H9 (cell line): ENCODE results near the gene HECW1. TPM values are rescaled to one million over a fixed set of nuclear protein-coding genes. Genes with fewer than 3 reads are reported as not detected.

Source experiments
- DNase-seq: peaks from one replicate; pipeline ENCODE4 v3.0.0-alpha.2; 2017
- H2AFZ ChIP-seq: one replicate; pipeline ENCODE4 v1.6.1; 2013; ENCODE audit warnings: mild to moderate bottlenecking, low read length, control low read depth, moderate library complexity
- H2AK5ac ChIP-seq: 2 replicates; pipeline ENCODE4 v1.6.1; 2013; ENCODE audit warnings: low read length, control low read depth, mixed read lengths; ENCODE audit not compliant: insufficient read length
- H2BK120ac ChIP-seq: one replicate; pipeline ENCODE4 v1.6.1; 2013; ENCODE audit warnings: low read depth, mild to moderate bottlenecking, low read length, control low read depth, inconsistent platforms; ENCODE audit not compliant: poor library complexity, severe bottlenecking
- H2BK12ac ChIP-seq: 2 replicates; pipeline ENCODE4 v1.6.1; 2013; ENCODE audit warnings: low read length, control low read depth, mixed read lengths, low read depth; ENCODE audit not compliant: insufficient read length
- H2BK15ac ChIP-seq: 2 replicates; pipeline ENCODE4 v1.6.1; 2013; ENCODE audit warnings: low read depth, low read length, control low read depth
- H2BK20ac ChIP-seq: one replicate; pipeline ENCODE4 v1.6.1; 2013; ENCODE audit warnings: low read depth, mild to moderate bottlenecking, low read length, control low read depth, inconsistent platforms; ENCODE audit not compliant: poor library complexity, severe bottlenecking
- H2BK5ac ChIP-seq: 2 replicates; pipeline ENCODE4 v1.6.1; 2013; ENCODE audit warnings: low read length, control low read depth, mixed read lengths; ENCODE audit not compliant: insufficient read length
- H3K14ac ChIP-seq: 2 replicates; pipeline ENCODE4 v1.6.1; 2013; ENCODE audit warnings: low read length, control low read depth; ENCODE audit not compliant: insufficient read depth
- H3K18ac ChIP-seq: 2 replicates; pipeline ENCODE4 v1.6.1; 2013; ENCODE audit warnings: low read depth, mild to moderate bottlenecking, mixed read lengths, low read length, control low read depth; ENCODE audit not compliant: insufficient read length
- H3K23ac ChIP-seq: 2 replicates; pipeline ENCODE4 v1.6.1; 2013; ENCODE audit warnings: low read length, control low read depth, mixed read lengths, low read depth; ENCODE audit not compliant: insufficient read length
- H3K23me2 ChIP-seq: 2 replicates; pipeline ENCODE4 v1.6.1; 2013; ENCODE audit warnings: low read depth, mild to moderate bottlenecking, mixed read lengths, low read length, control low read depth; ENCODE audit not compliant: insufficient read length, poor library complexity, severe bottlenecking
- H3K27ac ChIP-seq: 2 replicates; pipeline ENCODE4 v1.5.1; 2013; ENCODE audit warnings: low read length, control low read depth, mixed read lengths, low read depth; ENCODE audit not compliant: insufficient read length
- H3K27me3 ChIP-seq: 2 replicates; pipeline ENCODE4 v1.6.1; 2013; ENCODE audit warnings: low read length, control low read depth, inconsistent platforms; ENCODE audit not compliant: insufficient read depth
- H3K4ac ChIP-seq: 2 replicates; pipeline ENCODE4 v1.6.1; 2013; ENCODE audit warnings: low read depth, mild to moderate bottlenecking, control low read depth, inconsistent platforms, low read length, moderate library complexity
- H3K4me1 ChIP-seq: 2 replicates; pipeline ENCODE4 v1.6.1; 2013; ENCODE audit warnings: low read length, control low read depth, inconsistent platforms; ENCODE audit not compliant: insufficient read depth
- H3K4me2 ChIP-seq: 2 replicates; pipeline ENCODE4 v1.6.1; 2013; ENCODE audit warnings: low read length, control low read depth, mixed read lengths; ENCODE audit not compliant: insufficient read length, insufficient read depth
- H3K56ac ChIP-seq: 2 replicates; pipeline ENCODE4 v1.6.1; 2013; ENCODE audit warnings: low read depth, mild to moderate bottlenecking, mixed read lengths, low read length, control low read depth; ENCODE audit not compliant: insufficient read length
- H3K79me1 ChIP-seq: 2 replicates; pipeline ENCODE4 v1.6.1; 2013; ENCODE audit warnings: low read depth, mild to moderate bottlenecking, moderate library complexity, low read length, control low read depth, inconsistent platforms; ENCODE audit not compliant: insufficient read depth, poor library complexity, severe bottlenecking
- H3K79me2 ChIP-seq: 2 replicates; pipeline ENCODE4 v1.6.1; 2013; ENCODE audit warnings: low read length, control low read depth, inconsistent platforms; ENCODE audit not compliant: insufficient read depth
- H3K9ac ChIP-seq: 2 replicates; pipeline ENCODE4 v1.6.1; 2013; ENCODE audit warnings: low read length, control low read depth, mixed read lengths; ENCODE audit not compliant: insufficient read length; ENCODE audit errors: extremely low read depth
- H3K9me3 ChIP-seq: one replicate; pipeline ENCODE4 v1.6.1; 2013; ENCODE audit warnings: low read depth, low read length, inconsistent platforms; ENCODE audit not compliant: control insufficient read depth
- H3T11ph ChIP-seq: one replicate; pipeline ENCODE4 v1.6.1; 2013; ENCODE audit warnings: mild to moderate bottlenecking, low read length, control low read depth, inconsistent platforms
- H4K20me1 ChIP-seq: one replicate; pipeline ENCODE4 v1.6.1; 2013; ENCODE audit not compliant: control insufficient read depth, insufficient read length, insufficient read depth
- H4K5ac ChIP-seq: 2 replicates; pipeline ENCODE4 v1.6.1; 2013; ENCODE audit warnings: low read depth, mild to moderate bottlenecking, mixed read lengths, low read length, control low read depth; ENCODE audit not compliant: insufficient read length
- H4K8ac ChIP-seq: replicated peaks from 2 replicates; pipeline ENCODE4 v1.6.1; 2013; ENCODE audit warnings: low read length, control low read depth, mixed read lengths, low read depth; ENCODE audit not compliant: insufficient read length
- H4K91ac ChIP-seq: 2 replicates; pipeline ENCODE4 v1.6.1; 2013; ENCODE audit warnings: low read depth, mild to moderate bottlenecking, moderate library complexity, mixed read lengths, low read length, control low read depth; ENCODE audit not compliant: insufficient read length
- H3K27ac Mint-ChIP-seq, 3 experiments: 2 replicates in 2 of 3; 3 replicates in 1 of 3; pipeline ENCODE4 v1.8.0; 2020 to 2021; ENCODE audit warnings: mixed read lengths in 3 of 3, mild to moderate bottlenecking in 1 of 3, moderate library complexity in 1 of 3
- H3K27me3 Mint-ChIP-seq: 2 replicates; pipeline ENCODE4 v1.8.0; 2021; ENCODE audit warnings: low read depth, mild to moderate bottlenecking, moderate library complexity, mixed read lengths
- H3K36me3 Mint-ChIP-seq, 3 experiments: 2 replicates in 2 of 3; 3 replicates in 1 of 3; pipeline ENCODE4 v1.8.0; 2020 to 2021; ENCODE audit warnings: low read depth in 3 of 3, mixed read lengths in 3 of 3; ENCODE audit not compliant: insufficient read depth in 1 of 3
- H3K4me1 Mint-ChIP-seq, 2 experiments: 2 replicates each; pipeline ENCODE4 v1.8.0; 2020; ENCODE audit warnings: mixed read lengths in 2 of 2
- H3K4me3 Mint-ChIP-seq, 2 experiments: 2 replicates in 1 of 2; 3 replicates in 1 of 2; pipeline ENCODE4 v1.8.0; 2020 to 2021; ENCODE audit warnings: mild to moderate bottlenecking in 2 of 2, mixed read lengths in 2 of 2, moderate library complexity in 1 of 2
- H3K9me3 Mint-ChIP-seq, 2 experiments: 2 replicates in 1 of 2; 3 replicates in 1 of 2; pipeline ENCODE4 v1.8.0; 2020; ENCODE audit warnings: mild to moderate bottlenecking in 2 of 2, mixed read lengths in 2 of 2, moderate library complexity in 1 of 2
- WGBS: extraction: QIAGEN DNeasy Blood & Tissue Kit; methylation state at CpG from one replicate; pipeline ENCODE4 v1.1.7; 2013; ENCODE audit warnings: missing lambda C conversion rate, low lambda C conversion rate, mixed read lengths; ENCODE audit not compliant: insufficient read length; ENCODE audit errors: extremely low coverage; 5-methylcytosine and 5-hydroxymethylcytosine counted together
- total RNA-seq: library from RNA; stranded (reverse); gene quantifications from 2 replicates; pipeline ENCODE4 v1.2.1, GENCODE V29; 2021
- TF ChIP-seq, protein P1 (sequence below): fragments of 200-600 bp; sonication (generic); conservative IDR thresholded peaks from 3 replicates; pipeline ENCODE4 v1.8.0; 2021; ENCODE audit warnings: antibody characterized with exemption, mild to moderate bottlenecking

HECW1 gene
- total RNA-seq, 1 experiment from 2014 or later = 5.0 TPM

DNA sequence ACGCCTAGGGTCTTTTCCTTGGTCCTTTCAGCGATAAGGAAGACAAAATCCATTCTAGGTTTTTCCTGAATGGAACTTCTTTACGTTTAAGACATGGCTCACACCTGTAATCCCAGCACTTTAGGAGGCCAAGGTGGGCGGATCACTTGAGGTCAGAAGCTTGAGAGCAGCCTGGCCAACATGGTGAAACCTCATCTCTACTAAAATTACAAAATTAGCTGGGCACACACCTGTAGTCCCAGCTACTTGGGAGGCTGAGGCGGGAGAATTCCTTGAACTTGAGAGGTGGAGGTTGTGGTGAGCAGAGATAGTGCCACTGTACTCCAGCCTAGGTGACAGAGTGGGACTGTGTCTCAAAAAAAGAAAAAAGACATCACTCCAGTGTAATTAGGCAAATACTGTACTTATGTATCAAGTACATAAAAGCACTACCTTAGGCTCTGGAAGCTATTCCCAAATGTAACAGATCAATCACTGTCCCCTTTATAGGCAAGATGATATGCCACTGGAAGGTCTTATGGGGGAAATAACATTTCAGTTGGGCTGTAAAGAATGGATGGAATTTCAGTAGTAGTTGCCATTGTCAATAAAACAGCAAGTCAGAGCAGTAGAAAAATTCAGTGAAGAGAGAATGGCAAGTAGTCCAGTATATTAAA lies 476.2 kb downstream of the HECW1 start:
- H2BK20ac ChIP-seq = no peak overlapping the region
- no peaks in the 10 kb centered on the region; the same call in 1 of the 2 replicates for H3K27me3 ChIP-seq
- H3K23me2 ChIP-seq = peaks cover 7% of the 10 kb centered on the region
- no peak overlapping the region for H3K4ac ChIP-seq
- no peaks in the 10 kb centered on the region for H4K20me1 ChIP-seq
- H2BK5ac ChIP-seq = no peak overlapping the region
- H4K8ac ChIP-seq = no peak overlapping the region
- DNase-seq = no peak
- H2AFZ ChIP-seq = no peak overlapping the region
- H3K18ac ChIP-seq = no peak overlapping the region
- no CpG with 5 or more reads among the region's 5 CpGs for WGBS
- no peak overlapping the region for H3T11ph ChIP-seq
- Mint-ChIP-seq H3K27ac (no peak overlapping the region), H3K9me3 (no peaks in the 10 kb centered on the region; a peak in 1 of 5 replicates), H3K4me1 (peaks cover 22 to 31% of the 10 kb centered on the region in 2 experiments), H3K27me3 (peaks cover 7% of the 10 kb centered on the region), H3K36me3 (no peaks in the 10 kb centered on the region; a peak in 1 of 7 replicates), H3K4me3 (no peak overlapping the region)
- H3K23ac ChIP-seq = no peak overlapping the region
- no peak overlapping the region for H3K27ac ChIP-seq
- H2AK5ac ChIP-seq = no peak overlapping the region
- H2BK15ac ChIP-seq = no peak overlapping the region
- no peaks in the 10 kb centered on the region for H3K9me3 ChIP-seq
- no peak overlapping the region for H4K5ac ChIP-seq
- H3K79me2 ChIP-seq = peaks cover 4% of the 10 kb centered on the region; the same call in 1 of the 2 replicates
- H3K56ac ChIP-seq = no peak overlapping the region
- H3K4me2 ChIP-seq = no peak overlapping the region
- no peak overlapping the region for H3K9ac ChIP-seq
- H3K4me1 ChIP-seq = peaks cover 8% of the 10 kb centered on the region; the same call in 1 of the 2 replicates
- TF ChIP-seq, protein P1, sequence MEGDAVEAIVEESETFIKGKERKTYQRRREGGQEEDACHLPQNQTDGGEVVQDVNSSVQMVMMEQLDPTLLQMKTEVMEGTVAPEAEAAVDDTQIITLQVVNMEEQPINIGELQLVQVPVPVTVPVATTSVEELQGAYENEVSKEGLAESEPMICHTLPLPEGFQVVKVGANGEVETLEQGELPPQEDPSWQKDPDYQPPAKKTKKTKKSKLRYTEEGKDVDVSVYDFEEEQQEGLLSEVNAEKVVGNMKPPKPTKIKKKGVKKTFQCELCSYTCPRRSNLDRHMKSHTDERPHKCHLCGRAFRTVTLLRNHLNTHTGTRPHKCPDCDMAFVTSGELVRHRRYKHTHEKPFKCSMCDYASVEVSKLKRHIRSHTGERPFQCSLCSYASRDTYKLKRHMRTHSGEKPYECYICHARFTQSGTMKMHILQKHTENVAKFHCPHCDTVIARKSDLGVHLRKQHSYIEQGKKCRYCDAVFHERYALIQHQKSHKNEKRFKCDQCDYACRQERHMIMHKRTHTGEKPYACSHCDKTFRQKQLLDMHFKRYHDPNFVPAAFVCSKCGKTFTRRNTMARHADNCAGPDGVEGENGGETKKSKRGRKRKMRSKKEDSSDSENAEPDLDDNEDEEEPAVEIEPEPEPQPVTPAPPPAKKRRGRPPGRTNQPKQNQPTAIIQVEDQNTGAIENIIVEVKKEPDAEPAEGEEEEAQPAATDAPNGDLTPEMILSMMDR = no peak
- no peak overlapping the region for H3K14ac ChIP-seq
- no peaks in the 10 kb centered on the region for H3K79me1 ChIP-seq
- no peak overlapping the region for H4K91ac ChIP-seq
- H2BK12ac ChIP-seq = no peak overlapping the region
- no peak overlapping the region for H2BK120ac ChIP-seq
